SK-N-DZ (cell line): Measurements from ENCODE around the gene PODN. TPM values are rescaled to one million over a fixed set of nuclear protein-coding genes. Genes with fewer than 3 reads are reported as not detected.

Source experiments
- DNase-seq: peaks from one replicate; pipeline ENCODE4 v3.0.0-alpha.2; 2015; ENCODE audit warnings: low spot score
- polyA plus RNA-seq, 2 experiments: library from polyadenylated mRNA; depleted of rRNA; stranded (reverse); fragments of >200 nt; gene quantifications; 2 replicates each; pipeline ENCODE4 v1.2.3, GENCODE V29; 2014

Gene PODN
- polyA plus RNA-seq (2014; cell fraction: cytosol; rRNA removed): 0.88 and 1.2 TPM in 2 replicates
- 1.8 and 3.4 TPM in 2 replicates for polyA plus RNA-seq (2014; cell fraction: nucleus; rRNA removed)

GRCh38 chr1:53061859-53062707, at the start of gene PODN:
TSS of gene PODN (plus strand) at chr1:53062213. CDS start at chr1:53069856, 7,643 bp downstream.
- DNase-seq: no peak

DNA sequence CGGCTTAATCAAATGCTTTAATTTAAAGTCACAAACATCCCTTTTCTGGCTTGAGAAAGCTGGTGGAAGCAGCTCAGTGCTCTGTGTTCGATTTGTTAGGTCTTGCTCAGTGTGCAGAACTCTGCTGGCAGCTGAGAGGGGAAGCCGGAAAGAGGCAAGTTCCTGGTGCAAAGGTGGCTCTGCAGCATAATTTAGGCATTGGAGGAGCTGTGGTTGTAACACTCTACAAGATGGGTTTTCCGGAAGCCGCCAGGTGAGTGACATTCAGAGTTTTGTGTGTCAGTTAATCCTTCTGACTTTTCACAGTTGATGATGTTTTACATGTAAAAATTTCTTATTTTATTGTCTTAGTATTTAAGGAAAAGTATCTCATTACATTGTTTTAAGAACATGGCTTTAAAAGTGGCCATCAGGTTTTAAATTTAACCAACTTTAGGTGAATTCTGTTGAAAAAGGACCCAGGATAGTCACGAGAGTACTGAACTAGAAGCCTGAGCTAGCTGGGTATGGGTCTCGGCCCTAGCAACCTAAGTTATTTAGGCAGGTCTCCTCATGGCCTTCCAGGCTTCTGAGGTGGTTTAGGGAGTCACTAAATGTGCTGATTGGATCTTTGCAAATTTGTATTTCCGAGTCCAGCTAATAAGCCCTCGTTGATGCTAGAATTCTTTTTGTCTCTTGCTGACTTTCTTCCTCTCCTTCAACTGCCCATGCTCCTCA, 47.1 kb upstream of the PODN start:
- DNase-seq: peak; percentile 78

DNA sequence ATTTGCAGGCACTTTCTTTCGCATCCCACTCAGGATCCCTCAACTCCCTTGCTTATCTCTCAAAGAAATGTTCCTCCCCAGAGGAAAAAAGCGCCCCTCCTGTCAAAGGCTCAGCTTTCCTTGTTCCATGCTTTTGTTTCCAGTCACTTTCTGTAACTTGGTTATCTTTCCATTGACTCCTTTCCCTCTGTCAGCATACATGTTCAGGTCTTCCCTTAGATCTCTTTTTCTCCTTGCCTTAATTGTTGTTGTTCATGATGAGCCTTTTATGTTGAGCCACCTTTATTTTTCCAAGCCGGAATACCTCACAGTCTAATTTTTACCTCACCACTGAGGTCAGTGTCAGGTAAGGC, 46.5 kb upstream of the PODN start:
- no peak for DNase-seq

- no peak for DNase-seq
These were observed 45.3 kb upstream of the PODN start for GRCh38 chr1:53016705-53017104.

DNA sequence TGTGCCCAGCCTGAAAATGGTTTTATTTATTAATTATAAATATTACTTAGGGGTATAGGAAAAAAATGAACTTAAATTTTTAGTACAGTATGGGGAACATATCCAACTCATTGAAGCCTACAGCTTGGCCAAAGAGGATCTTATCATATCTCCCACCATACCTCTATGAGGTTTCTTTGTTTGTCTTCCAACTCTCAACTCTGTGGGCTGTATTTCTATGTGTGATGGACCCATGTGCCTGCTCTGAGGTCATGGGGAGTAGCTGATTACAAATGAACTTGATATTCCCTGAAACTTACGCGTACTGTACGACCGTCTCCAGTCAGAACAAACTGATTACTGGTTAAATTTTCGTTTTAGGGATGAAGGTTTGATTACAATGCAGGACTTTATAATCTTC, 41.4 kb upstream of the PODN start:
- no peak for DNase-seq

DNA sequence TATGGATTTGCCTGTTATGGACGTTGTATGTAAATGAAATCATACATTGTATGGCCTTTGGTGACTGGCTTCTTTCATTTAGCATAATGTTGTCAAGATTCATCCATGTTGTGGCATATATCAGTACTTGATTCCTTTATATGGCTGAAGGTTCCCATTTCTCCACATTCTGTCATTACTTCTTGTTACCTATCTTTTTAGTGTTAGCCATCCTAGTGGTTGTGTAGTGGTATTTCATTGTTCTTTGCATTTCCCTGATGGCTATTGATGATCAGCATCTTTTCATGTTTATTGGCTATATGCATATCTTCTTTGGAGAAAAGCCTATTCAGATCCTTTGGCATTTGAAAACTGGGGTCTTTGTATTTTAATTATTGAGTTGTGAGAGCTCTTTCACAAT, 39.8 kb upstream of the PODN start:
- no peak for DNase-seq

DNA sequence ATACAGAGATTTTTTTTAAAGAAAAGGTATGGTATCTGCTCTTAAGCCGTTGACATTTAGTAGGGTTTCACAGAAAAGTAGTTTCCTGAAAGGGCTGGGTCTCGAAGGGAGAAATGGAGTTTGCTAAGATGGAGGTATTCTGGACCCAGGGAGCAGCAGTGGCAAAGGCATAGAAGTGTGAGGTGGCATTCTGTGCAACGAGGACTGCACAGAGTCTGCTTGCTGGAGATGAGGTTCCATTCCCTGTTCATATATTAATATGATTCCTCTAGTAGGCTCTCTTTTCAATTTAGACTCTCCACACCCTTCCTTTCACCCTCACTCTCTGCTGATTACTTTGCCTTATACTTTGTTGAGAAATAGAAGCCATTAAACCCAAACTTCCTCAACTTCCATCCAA, 38.5 kb upstream of the PODN start:
- DNase-seq: no peak

- no peak for DNase-seq
These were observed 37.9 kb upstream of the PODN start for GRCh38 chr1:53024117-53024516.

GRCh38 chr1:53025034-53025768, 36.8 kb upstream of the PODN start:
- no peak for DNase-seq

GRCh38 chr1:53025769-53026112, 36.3 kb upstream of the PODN start:
- DNase-seq: no peak

DNA sequence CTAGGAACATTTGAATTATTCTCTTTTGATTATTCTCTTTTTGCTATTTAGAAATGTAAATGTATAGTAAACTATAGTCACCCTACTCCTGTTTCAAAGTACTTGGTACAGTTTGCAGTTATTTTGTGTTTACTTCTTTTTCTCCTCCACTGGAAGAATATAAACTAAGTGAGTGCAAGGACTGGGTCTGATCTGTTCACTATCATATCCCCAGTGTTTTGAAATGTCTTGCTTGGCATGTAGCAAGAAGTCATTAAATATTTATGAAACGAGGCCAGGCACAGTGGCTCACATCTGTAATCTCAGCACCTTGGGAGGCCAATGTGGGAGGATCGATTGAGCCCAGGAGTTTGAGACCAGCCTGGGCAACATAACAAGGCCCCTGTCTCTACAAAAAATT, 35.8 kb upstream of the PODN start:
- no peak for DNase-seq

DNA sequence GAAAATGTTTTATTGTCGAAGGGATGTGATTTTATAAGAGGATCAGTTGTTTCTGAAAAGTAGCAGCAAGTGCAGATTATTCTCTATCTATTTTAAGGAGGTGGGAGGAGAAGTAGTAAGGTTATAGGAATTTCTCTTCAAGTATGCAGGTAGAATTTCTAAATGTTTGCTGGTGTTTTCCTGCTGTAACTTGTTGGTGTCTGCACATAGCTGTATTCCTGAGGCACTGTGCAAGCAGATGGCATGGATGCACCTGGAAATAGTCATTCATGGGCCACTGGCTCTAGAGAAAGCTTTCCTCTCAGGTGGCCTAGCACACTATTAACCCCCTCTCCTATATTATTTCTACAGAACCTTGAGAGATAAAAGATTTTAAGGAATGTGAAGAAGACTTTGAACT, 30.3 kb upstream of the PODN start:
- no peak for DNase-seq

- DNase-seq: no peak
These were observed 24.9 kb upstream of the PODN start for GRCh38 chr1:53037159-53037558.

GRCh38 chr1:53038566-53038965, 23.4 kb upstream of the PODN start:
- no peak for DNase-seq

DNA sequence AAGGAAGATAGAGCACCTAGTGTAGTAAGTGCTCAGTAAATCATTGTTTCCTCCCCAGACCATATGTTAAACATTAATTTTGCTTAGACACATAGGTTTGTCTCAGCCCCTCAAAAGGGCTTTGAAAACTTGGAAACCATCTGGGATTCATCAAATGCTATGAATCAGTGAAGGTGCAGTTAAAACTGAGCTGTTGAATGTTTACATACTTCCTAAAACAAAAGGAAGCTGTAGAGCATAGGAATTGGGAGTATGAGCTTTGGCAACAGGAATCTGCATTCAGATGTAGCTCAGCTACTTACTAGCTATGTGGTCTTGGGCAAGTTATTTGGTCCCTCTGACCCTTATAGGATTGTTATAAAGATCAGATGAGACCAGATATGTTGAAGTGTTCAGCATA, 18.7 kb upstream of the PODN start:
- no peak for DNase-seq

DNA sequence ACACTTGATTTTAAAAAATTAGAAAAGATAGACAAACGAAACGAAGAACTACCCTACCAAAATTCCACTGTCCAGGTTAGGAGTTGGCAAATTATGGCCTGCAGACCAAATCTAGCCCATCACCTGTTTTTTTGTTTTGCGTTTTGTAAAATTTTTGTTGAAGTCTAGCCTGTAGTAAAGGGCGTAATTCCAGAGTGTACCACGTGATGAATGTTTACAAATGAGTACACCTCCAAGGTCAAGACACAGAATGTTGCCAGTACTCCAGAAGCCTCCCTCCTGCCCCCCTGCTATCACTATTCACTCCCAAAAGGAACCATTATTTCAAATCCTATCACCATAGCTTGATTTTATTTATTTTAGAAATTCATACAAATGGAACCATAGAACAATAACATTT, 17.1 kb upstream of the PODN start:
- DNase-seq: no peak

DNA sequence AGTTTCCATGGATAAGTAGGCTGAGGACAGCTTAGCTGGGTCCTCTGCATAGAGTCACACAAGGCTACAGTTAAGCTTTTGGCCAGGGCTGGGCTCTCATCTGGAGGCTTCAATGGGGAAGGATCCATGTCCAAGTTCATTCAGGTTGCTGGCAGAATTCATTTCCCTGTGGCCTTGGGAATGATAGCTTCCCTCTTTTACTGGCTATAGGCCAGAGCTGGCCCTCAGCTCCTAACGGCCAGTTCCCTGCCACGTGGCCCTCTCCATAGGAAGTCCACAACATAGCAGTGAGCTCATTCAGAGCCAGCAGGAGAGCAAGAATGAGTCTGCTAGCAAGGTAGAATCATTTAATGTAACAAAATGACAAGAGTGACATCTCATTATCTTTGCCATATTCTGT, 15.1 kb upstream of the PODN start:
- DNase-seq: no peak

- no peak for DNase-seq
These were observed 14.0 kb upstream of the PODN start for GRCh38 chr1:53047737-53048736.

DNA sequence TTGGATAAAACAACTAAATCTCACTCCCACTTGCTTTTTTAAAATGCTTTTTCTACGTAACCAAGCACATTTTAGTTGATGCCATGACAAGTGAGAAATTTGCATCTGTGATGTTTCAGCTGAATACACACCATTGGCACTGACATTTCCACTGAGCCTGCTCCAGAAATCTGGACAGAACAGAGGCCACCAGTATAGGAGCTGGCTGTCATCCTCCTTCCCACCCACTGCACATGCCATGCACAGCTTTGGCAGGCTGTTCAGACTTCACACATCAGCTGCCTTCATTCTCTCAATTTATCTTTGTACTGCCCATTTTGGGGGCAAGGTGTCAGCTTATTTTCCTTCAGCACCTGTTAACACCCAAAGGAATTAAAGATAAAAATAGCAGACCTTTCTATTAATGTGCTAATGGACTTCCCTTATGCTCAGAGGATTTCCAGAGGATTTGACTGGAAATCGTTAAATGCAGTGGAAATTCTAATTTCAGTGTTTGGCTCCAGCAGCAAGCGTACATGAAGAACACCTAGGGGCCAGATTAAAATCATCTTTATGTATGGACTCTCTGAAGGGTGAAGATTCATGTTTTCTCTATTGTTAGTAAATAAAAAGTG, 12.9 kb upstream of the PODN start:
- DNase-seq: peak; percentile 50

- DNase-seq: no peak
These were observed 12.4 kb upstream of the PODN start for GRCh38 chr1:53049574-53049967.

- no peak for DNase-seq
These were observed 11.7 kb upstream of the PODN start for GRCh38 chr1:53050310-53050709.
